ENCODE measurements around the gene IDH2.

The IDH2 gene

GRCh38 chr15:90058308-90058707, 44.0 kb downstream of the IDH2 start:
- Histone ChIP-seq H3K36me3 (ENCODE audit: control insufficient read depth, insufficient read depth, low read length) (no peaks in the 10 kb centered on the region), H3K9ac (no peak overlapping the region)

GRCh38 chr15:90056529-90056928, 45.7 kb downstream of the IDH2 start:
- Histone ChIP-seq H3K36me3 (ENCODE audit: control insufficient read depth, insufficient read depth, low read length) (no peaks in the 10 kb centered on the region), H3K79me2 (no peaks in the 10 kb centered on the region), H2AFZ (no peak overlapping the region), H3K4me1 (no peaks in the 10 kb centered on the region), H3K9ac (no peak overlapping the region), H3K27me3 (ENCODE audit: control insufficient read depth, insufficient read depth, low read length) (no peaks in the 10 kb centered on the region), H3K4me3 (ENCODE audit: low read depth, low read length) (no peak overlapping the region), H3K27ac (no peak overlapping the region), H3K4me2 (ENCODE audit: low read length) (no peak overlapping the region), H3K9me3 (ENCODE audit: control insufficient read depth, low read length) (no peaks in the 10 kb centered on the region)
- no peak for TF ChIP-seq CTCF (IDR thresholded peaks at IDR 0.05)

More at GRCh38 chr15:90058308-90058707, 44.0 kb downstream of the IDH2 start:
- TF ChIP-seq CTCF (IDR thresholded peaks at IDR 0.05), result no peak
- Histone ChIP-seq H3K27me3 (ENCODE audit: control insufficient read depth, insufficient read depth, low read length) (no peaks in the 10 kb centered on the region), H3K4me2 (ENCODE audit: low read length) (no peak overlapping the region), H3K4me1 (peaks cover 2% of the 10 kb centered on the region), H3K9me3 (ENCODE audit: control insufficient read depth, low read length) (no peaks in the 10 kb centered on the region), H2AFZ (no peak overlapping the region), H3K27ac (no peak overlapping the region), H3K4me3 (ENCODE audit: low read depth, low read length) (no peak overlapping the region), H3K79me2 (no peaks in the 10 kb centered on the region)

GRCh38 chr15:90055182-90055581, 47.1 kb downstream of the IDH2 start:
- no peaks in the 10 kb centered on the region for H3K27me3 ChIP-seq (ENCODE audit: control insufficient read depth, insufficient read depth, low read length)
- no peak overlapping the region for H2AFZ ChIP-seq
- no peak overlapping the region for H3K4me2 ChIP-seq (ENCODE audit: low read length)
- H3K36me3 ChIP-seq (ENCODE audit: control insufficient read depth, insufficient read depth, low read length), result no peaks in the 10 kb centered on the region
- H3K4me3 ChIP-seq (ENCODE audit: low read depth, low read length), result no peak overlapping the region
- H3K79me2 ChIP-seq, result no peaks in the 10 kb centered on the region
- no peak overlapping the region for H3K9ac ChIP-seq
- TF ChIP-seq CTCF (IDR thresholded peaks at IDR 0.05), result no peak
- H3K4me1 ChIP-seq, result no peaks in the 10 kb centered on the region
- H3K27ac ChIP-seq, result no peak overlapping the region
- H3K9me3 ChIP-seq (ENCODE audit: control insufficient read depth, low read length), result no peaks in the 10 kb centered on the region

- no peak overlapping the region for H2AFZ ChIP-seq
- H3K27me3 ChIP-seq (ENCODE audit: control insufficient read depth, insufficient read depth, low read length), result no peaks in the 10 kb centered on the region
- H3K36me3 ChIP-seq (ENCODE audit: control insufficient read depth, insufficient read depth, low read length), result no peaks in the 10 kb centered on the region
- no peak for TF ChIP-seq CTCF (IDR thresholded peaks at IDR 0.05)
- no peak overlapping the region for H3K9ac ChIP-seq
- H3K4me1 ChIP-seq, result no peaks in the 10 kb centered on the region
- H3K4me2 ChIP-seq (ENCODE audit: low read length), result no peak overlapping the region
- no peaks in the 10 kb centered on the region for H3K9me3 ChIP-seq (ENCODE audit: control insufficient read depth, low read length)
- H3K4me3 ChIP-seq (ENCODE audit: low read depth, low read length), result no peak overlapping the region
- H3K79me2 ChIP-seq, result no peaks in the 10 kb centered on the region
- H3K27ac ChIP-seq, result peak overlapping the region; percentile 11
These were observed 47.6 kb downstream of the IDH2 start for GRCh38 chr15:90054618-90055097.

- Histone ChIP-seq H3K27ac (no peak overlapping the region), H3K4me3 (ENCODE audit: low read depth, low read length) (no peak overlapping the region), H3K9me3 (ENCODE audit: control insufficient read depth, low read length) (no peaks in the 10 kb centered on the region), H3K79me2 (peaks cover 3% of the 10 kb centered on the region), H3K4me1 (no peaks in the 10 kb centered on the region), H2AFZ (no peak overlapping the region), H3K36me3 (ENCODE audit: control insufficient read depth, insufficient read depth, low read length) (no peaks in the 10 kb centered on the region), H3K9ac (no peak overlapping the region), H3K27me3 (ENCODE audit: control insufficient read depth, insufficient read depth, low read length) (no peaks in the 10 kb centered on the region), H3K4me2 (ENCODE audit: low read length) (no peak overlapping the region)
- TF ChIP-seq CTCF (IDR thresholded peaks at IDR 0.05), result no peak
These were observed 48.4 kb downstream of the IDH2 start for GRCh38 chr15:90053685-90054466.

All from parathyroid adenoma (tissue), 2 donors.